PC-9 (cell line): Measurements from ENCODE around the gene SMARCD1.

Source experiments
- EZH2 ChIP-seq: fragments of 200-600 bp; sonication (generic); IDR thresholded peaks from 2 replicates; pipeline ENCODE4 v1.8.0; 2017; ENCODE audit warnings: antibody characterized with exemption, low read depth
- TF ChIP-seq, protein P1 (sequence below): fragments of 200-600 bp; sonication (generic); conservative IDR thresholded peaks from 2 replicates; pipeline ENCODE4 v1.6.1; 2017; ENCODE audit warnings: mixed run types, antibody characterized with exemption, mild to moderate bottlenecking, moderate library complexity

DNA sequence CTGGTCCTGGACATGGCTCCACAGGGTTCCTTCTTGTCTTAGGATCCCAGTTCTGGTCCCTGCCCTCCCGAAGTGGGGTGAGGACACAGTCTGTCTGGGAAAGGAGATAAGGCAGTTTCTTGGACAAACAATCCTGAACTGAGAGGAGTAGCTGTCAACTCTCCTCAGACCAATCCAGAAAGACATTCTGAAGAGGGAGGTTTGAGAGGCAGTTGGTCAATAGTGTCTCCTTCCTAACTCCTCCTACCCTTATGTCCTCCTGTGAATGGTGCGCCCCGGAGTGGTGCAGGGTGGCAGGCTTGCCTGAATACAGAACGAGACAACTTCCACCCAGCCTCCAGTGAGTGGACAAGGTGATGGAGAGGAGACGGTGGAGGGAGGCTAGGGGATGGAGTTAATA is 43.2 kb upstream of the SMARCD1 start:
- TF ChIP-seq, protein P1, sequence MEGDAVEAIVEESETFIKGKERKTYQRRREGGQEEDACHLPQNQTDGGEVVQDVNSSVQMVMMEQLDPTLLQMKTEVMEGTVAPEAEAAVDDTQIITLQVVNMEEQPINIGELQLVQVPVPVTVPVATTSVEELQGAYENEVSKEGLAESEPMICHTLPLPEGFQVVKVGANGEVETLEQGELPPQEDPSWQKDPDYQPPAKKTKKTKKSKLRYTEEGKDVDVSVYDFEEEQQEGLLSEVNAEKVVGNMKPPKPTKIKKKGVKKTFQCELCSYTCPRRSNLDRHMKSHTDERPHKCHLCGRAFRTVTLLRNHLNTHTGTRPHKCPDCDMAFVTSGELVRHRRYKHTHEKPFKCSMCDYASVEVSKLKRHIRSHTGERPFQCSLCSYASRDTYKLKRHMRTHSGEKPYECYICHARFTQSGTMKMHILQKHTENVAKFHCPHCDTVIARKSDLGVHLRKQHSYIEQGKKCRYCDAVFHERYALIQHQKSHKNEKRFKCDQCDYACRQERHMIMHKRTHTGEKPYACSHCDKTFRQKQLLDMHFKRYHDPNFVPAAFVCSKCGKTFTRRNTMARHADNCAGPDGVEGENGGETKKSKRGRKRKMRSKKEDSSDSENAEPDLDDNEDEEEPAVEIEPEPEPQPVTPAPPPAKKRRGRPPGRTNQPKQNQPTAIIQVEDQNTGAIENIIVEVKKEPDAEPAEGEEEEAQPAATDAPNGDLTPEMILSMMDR: no peak
- no peak for TF ChIP-seq EZH2
